GM18498 (cell line): ENCODE measurements around the gene ZCCHC2.

Experiments used
- ATAC-seq: cut with Tn5 transposase; IDR thresholded peaks from one replicate; pipeline ENCODE4 v1.9.1; 2021; ENCODE audit warnings: mild to moderate bottlenecking, moderate library complexity; ENCODE audit not compliant: unreplicated experiment

Gene ZCCHC2

GRCh38 chr18:62537042-62537894 is 14.4 kb downstream of the ZCCHC2 start:
- no peak for ATAC-seq

- no peak for ATAC-seq
Observed at GRCh38 chr18:62537946-62538345, 15.1 kb downstream of the ZCCHC2 start.

DNA sequence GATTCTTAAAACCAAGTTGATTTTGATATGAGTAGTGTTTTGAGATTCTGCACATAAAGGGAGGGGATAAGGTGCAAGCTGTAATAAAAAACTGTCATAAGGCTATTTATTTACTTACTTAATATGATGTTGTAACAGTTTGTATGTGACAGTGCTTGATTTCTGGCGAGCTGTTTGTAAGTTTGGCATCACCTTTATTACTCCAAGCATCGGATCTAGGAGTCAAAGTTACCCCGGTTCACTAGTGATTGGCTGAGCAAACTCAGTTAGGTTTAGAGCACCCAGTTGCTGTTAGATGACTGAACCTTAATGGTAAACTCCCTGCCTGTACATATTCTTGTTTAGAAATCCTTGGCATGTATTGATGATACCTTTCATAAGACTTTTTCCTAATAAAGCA is 16.1 kb downstream of the ZCCHC2 start:
- ATAC-seq = no peak

DNA sequence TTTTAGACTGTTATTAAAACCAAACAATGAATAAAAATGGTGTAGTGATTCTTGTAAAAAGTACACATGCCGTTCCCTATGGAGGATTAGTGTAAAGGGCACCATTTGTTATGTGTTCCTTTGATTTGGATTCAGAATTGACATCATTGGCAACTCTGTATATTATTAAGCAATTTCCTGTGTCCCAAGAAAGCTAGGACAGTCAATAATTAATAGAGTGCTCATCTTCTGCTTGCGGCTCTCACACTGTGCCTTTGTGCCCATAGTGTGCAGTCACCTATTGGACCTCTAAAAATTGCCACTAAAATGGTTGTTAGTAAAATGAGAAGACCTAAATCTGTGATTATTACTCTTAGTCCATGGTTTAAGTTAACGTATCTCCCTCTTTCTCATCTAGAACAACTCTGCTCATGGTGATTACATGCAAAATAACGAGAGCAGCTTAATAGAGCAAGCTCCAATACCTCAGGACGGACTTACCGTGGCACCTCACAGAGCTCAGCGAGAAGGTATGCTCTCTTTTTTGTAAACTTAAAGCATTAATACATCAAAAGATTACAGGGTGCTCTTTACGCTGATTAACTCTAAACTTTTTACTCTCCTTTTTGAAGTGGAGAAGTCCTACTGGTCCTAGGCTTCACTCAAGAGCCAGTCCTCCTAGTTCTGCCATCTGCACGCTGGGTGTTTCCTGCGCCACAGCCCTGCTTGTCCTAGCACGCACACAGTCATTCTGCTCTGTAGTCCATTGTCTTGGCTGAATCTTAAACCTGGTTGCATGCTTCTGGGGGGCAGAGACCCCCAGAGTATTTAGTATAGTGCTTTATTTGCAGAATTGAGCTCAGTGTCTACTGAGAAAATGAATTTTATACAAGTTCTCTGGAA is 16.7 kb downstream of the ZCCHC2 start:
- no peak for ATAC-seq

GRCh38 chr18:62543021-62543420 is 20.2 kb downstream of the ZCCHC2 start:
- ATAC-seq = no peak

DNA sequence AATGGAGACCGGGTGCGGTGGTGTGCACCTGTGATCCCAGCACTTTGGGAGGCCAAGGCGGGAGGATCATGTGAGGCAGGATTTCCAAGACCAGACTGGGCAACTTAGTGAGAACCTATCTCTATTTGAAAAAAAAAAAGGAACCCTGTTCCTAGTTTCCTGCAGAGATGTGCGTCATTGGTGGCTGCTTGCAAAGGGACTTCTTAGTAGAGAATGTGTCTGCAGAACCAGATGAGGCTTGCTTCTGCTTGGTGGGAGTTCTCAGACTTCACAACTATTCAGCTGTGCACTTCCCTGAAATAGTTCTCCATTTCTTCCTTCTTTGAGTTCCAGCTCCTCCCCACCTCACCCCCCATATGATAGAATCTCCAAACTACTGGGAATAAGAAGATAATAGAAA is 22.3 kb downstream of the ZCCHC2 start:
- no peak for ATAC-seq

DNA sequence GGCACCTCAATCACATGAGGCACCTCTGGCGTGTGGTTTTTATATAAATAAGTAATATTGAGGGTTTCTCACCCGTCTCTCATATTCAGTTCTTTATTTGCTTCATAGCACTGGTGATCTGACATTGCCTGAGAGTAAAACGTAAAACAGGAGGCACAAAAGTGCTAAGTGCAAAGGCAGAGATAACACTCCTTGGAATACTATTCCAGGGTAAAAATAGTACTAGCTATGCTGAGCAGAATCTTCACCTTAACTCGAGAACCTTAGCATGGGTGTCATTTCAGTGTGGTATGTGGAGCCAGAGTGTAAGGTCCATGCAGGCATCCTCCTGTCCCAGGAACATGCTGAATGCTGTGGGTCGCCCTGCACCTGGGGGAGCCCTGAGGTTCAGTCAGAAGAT is 26.9 kb downstream of the ZCCHC2 start:
- no peak for ATAC-seq

- no peak for ATAC-seq
Observed at GRCh38 chr18:62550746-62551145, 27.9 kb downstream of the ZCCHC2 start.

- ATAC-seq = no peak
Observed at GRCh38 chr18:62551972-62552513, 29.2 kb downstream of the ZCCHC2 start.

DNA sequence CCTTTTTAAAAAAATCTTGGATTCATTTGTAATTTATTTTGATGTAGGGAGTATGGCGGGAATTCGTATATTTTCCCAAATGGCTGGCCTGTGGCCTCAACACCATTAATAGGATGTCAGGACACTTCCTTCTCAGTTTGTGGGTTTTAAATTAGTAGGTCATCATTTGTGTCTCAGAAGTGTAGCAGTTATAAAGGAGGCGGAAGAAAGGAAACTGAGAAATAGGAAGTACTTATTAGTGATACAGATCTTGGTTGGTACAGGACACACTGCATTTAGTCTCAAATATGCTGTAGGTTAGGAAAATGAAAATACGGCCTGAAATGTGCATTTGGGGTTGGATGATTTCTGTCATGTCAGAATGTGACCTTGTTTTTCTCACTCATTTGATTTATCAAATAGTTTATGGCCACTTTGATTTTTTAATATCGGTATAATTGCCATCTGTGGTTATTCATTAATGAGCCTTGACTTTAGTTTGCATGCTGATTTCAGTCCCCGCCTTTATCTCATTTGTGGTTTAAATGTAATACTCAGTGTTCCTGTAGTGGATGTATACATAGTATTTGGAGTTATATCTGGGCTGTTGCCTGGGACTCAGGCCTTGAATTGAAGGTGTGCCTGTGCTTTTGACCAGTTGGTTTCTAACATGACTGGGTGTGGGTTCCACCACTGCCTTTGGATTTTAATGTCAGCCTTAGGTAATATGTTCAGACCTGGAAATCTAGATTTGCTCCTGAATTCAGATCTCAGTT is 31.4 kb downstream of the ZCCHC2 start:
- ATAC-seq = no peak

GRCh38 chr18:62555135-62555534 is 32.3 kb downstream of the ZCCHC2 start:
- no peak for ATAC-seq

DNA sequence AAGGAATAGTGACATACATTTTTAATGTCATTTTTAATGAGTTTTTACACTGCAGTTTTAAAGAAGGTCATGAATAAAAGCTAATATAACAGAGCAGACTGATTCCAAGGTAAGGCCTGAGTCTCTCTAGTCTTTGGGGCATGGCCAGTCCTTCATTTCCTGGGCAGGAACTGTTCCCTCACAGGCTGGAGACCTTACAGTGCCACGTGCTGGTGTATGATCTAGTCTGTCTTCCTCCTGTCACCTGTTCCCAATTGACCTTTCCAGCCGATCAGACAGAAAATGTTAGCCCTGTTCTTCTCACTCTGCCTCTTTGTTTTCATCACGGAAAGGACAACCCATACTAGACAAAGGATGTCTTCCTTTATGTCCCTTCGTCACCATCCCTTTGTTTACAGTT is 33.6 kb downstream of the ZCCHC2 start:
- no peak for ATAC-seq

DNA sequence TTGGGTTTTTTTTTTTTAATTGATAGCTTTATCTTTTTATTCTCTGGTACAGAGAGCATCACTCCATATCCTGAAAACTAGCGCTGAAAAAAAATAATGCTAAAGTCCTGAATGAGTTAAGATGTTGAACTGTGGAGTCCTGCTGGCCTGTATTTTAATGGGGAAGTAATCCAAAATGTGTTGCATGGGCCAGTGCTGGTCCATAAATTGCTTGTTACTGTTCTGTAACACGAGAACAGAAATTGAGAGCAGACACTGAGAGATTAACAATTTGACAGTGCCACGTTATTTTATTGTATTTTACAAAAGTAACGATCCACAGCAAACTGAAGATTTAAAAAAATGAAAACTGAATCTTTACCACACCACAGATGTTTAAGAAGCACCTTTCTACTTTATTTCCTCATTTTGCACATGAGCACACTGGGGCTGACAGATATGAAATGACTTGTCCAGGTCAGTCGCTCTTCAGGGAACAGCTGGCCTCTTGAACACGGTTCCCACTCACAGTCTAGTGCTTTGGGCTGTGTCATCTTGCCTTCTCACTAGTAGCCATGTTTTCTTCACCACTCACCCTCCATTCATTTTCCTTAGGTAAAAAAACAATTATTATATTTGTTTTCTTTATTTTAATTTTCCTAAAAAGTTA is 35.3 kb downstream of the ZCCHC2 start:
- ATAC-seq = no peak

DNA sequence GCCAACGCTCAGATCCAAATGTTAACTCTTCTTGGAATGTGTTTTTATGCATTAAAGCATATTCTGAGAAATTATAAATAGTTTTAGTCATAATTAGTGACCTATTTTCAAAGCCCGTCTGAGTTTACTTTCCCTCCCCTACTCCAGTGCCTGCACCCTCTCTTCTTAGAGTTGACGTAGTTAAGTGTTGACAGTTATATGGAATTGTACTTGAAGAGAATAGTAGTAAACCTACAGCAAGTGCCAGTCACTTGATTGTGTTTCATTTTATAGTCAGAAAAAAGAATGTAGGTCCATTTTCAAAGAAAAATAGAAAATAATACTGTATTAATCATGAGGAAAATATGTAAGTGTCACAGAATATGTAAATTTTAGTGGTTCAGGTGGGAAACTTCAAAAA is 41.2 kb downstream of the ZCCHC2 start:
- ATAC-seq = no peak

- ATAC-seq = no peak
Observed at GRCh38 chr18:62566199-62566598, 43.4 kb downstream of the ZCCHC2 start.

DNA sequence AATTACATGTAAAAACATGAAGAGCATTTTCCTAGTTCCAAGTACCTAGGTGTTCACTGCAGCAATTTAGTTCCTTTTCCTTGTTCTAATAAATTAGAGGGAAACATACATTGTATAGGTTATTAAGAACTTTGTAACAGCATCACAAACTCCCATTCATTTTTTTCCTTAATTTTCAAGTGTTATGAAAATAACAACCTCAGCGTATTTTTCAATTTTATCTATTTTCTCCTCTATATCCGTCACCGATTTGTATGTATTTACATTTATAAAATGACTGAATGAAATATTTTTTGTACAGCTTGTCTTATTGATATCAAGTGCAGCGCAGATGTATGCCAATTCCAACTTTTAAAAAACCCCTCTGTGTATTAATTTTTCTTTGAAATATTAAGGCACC is 44.0 kb downstream of the ZCCHC2 start:
- no peak for ATAC-seq

DNA sequence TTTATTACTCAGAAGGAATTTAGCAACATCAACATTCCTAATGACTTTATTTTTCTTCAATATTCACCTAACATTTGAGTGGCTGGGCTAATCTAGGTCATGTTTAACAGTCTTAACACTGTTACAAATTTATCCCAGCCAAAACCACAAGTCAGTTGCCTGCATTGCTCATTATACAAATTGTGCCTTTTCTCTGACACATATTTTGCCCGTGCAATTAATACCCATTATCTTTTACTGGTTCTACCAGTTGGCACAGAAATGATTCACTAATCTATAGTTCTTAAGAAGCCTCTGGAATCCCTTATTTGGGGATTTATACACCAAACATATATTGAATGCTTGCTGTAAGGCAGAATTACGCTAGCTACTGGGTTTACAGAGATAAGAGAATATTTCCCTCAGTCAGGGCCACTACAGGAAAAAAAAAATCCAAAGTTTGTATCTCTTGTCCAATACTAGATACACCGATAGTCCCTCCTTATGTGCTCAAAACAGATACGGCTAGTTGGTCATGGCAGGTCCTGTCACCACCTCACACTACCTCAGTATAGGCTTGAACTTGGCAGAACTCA is 46.3 kb downstream of the ZCCHC2 start:
- no peak for ATAC-seq

DNA sequence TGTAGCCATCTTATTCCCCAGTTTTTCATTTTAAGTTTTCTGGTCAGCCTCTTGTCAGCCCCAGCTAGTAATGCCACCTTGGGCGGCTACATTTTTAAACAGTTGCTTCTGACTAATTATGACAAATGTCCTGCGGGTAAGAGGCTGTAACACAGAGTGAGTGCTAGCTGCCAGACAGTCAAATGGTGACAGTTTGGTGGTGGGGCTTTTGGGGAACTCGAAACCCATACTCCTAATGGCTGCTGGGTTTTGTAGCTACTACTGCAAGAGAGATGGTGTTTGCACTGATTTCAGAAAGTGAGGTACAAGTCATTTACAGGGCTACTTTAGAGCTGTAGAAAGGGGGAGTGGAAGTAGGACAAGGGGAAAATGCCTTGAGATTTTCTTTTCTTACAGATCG is 48.2 kb downstream of the ZCCHC2 start:
- ATAC-seq = no peak

- ATAC-seq = no peak
Observed at GRCh38 chr18:62571648-62572047, 48.8 kb downstream of the ZCCHC2 start.

- no peak for ATAC-seq
Observed at GRCh38 chr18:62572456-62572855, 49.6 kb downstream of the ZCCHC2 start.
